ENCODE data around the gene FBXL16.

Gene FBXL16

GRCh38 chr16:734208-734980, 28.8 kb upstream of the FBXL16 start:
- H3K9me2 ChIP-seq (ENCODE audit: low read depth, low read length): no peaks in the 10 kb centered on the region
- H2AFZ ChIP-seq (ENCODE audit: low read length): no peak overlapping the region
- H3K36me3 ChIP-seq (ENCODE audit: insufficient read depth, low read length): peaks cover 69% of the 10 kb centered on the region
- no peak for TF ChIP-seq EZH2 (IDR thresholded peaks at IDR 0.05; ENCODE audit: borderline replicate concordance, low read length)
- TF ChIP-seq, protein P1, sequence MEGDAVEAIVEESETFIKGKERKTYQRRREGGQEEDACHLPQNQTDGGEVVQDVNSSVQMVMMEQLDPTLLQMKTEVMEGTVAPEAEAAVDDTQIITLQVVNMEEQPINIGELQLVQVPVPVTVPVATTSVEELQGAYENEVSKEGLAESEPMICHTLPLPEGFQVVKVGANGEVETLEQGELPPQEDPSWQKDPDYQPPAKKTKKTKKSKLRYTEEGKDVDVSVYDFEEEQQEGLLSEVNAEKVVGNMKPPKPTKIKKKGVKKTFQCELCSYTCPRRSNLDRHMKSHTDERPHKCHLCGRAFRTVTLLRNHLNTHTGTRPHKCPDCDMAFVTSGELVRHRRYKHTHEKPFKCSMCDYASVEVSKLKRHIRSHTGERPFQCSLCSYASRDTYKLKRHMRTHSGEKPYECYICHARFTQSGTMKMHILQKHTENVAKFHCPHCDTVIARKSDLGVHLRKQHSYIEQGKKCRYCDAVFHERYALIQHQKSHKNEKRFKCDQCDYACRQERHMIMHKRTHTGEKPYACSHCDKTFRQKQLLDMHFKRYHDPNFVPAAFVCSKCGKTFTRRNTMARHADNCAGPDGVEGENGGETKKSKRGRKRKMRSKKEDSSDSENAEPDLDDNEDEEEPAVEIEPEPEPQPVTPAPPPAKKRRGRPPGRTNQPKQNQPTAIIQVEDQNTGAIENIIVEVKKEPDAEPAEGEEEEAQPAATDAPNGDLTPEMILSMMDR (IDR thresholded peaks at IDR 0.05; ENCODE audit: low read length): no peak
- no peaks in the 10 kb centered on the region for H3K9me3 ChIP-seq (ENCODE audit: low read length)
- H4K20me1 ChIP-seq (ENCODE audit: insufficient read depth, low read length): no peaks in the 10 kb centered on the region
- no peaks in the 10 kb centered on the region for H3K79me2 ChIP-seq (ENCODE audit: insufficient read depth, low read length)
- no peak overlapping the region for H3K4me3 ChIP-seq (ENCODE audit: low read depth, low read length, poor library complexity, severe bottlenecking)
- no peak overlapping the region for H3K4me2 ChIP-seq (ENCODE audit: low read length)
- no peak overlapping the region for H3K9ac ChIP-seq (ENCODE audit: low read length)
- H3F3A ChIP-seq (ENCODE audit: insufficient read depth, low read length): no peaks in the 10 kb centered on the region
- H3K27me3 ChIP-seq (ENCODE audit: insufficient read depth, low read length): no peaks in the 10 kb centered on the region
- peak overlapping the region; percentile 14 for H3K27ac ChIP-seq (ENCODE audit: low read depth, low read length, poor library complexity, severe bottlenecking)
- H3K4me1 ChIP-seq (ENCODE audit: insufficient read depth, low read length, severe bottlenecking): peaks cover 39% of the 10 kb centered on the region

- Histone ChIP-seq H3K9me2 (ENCODE audit: low read depth, low read length) (no peaks in the 10 kb centered on the region), H3K4me3 (ENCODE audit: low read depth, low read length, poor library complexity, severe bottlenecking) (no peak overlapping the region), H3K36me3 (ENCODE audit: insufficient read depth, low read length) (peaks cover 69% of the 10 kb centered on the region), H3K9ac (ENCODE audit: low read length) (no peak overlapping the region), H4K20me1 (ENCODE audit: insufficient read depth, low read length) (no peaks in the 10 kb centered on the region), H3K4me1 (ENCODE audit: insufficient read depth, low read length, severe bottlenecking) (peaks cover 40% of the 10 kb centered on the region), H3K27ac (ENCODE audit: low read depth, low read length, poor library complexity, severe bottlenecking) (peak overlapping the region; percentile 14), H3F3A (ENCODE audit: insufficient read depth, low read length) (no peaks in the 10 kb centered on the region), H3K4me2 (ENCODE audit: low read length) (no peak overlapping the region), H2AFZ (ENCODE audit: low read length) (no peak overlapping the region), H3K27me3 (ENCODE audit: insufficient read depth, low read length) (no peaks in the 10 kb centered on the region), H3K9me3 (ENCODE audit: low read length) (no peaks in the 10 kb centered on the region), H3K79me2 (ENCODE audit: insufficient read depth, low read length) (no peaks in the 10 kb centered on the region)
- TF ChIP-seq, protein P1 (IDR thresholded peaks at IDR 0.05; ENCODE audit: low read length): peak; percentile 84
- no peak for TF ChIP-seq EZH2 (IDR thresholded peaks at IDR 0.05; ENCODE audit: borderline replicate concordance, low read length)
Measured at GRCh38 chr16:733382-734207, 28.0 kb upstream of the FBXL16 start.

DNA sequence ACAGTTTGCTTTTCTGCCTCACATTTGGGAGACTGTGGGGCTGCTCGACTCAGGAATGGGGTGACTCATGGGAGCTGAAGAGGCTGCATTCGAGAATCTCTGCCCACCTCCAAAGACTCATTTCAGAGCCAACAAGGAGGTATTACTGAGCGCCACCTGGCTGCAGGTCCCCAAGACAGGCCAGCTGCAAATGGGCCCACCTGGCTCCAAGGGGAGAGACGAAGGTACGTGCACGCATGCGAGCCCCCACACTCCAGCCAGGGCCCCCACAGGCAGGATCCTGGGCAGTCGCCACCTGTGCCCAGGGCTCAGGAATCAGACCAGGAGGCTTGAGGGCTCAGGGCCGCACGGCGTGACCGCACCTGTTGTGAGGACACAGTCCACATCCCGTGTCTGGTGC, 27.3 kb upstream of the FBXL16 start:
- Histone ChIP-seq H3K27me3 (ENCODE audit: insufficient read depth, low read length) (no peaks in the 10 kb centered on the region), H3K79me2 (ENCODE audit: insufficient read depth, low read length) (no peaks in the 10 kb centered on the region), H3K9me2 (ENCODE audit: low read depth, low read length) (no peaks in the 10 kb centered on the region), H3K9ac (ENCODE audit: low read length) (no peak overlapping the region), H3K4me1 (ENCODE audit: insufficient read depth, low read length, severe bottlenecking) (peaks cover 36% of the 10 kb centered on the region), H3F3A (ENCODE audit: insufficient read depth, low read length) (no peaks in the 10 kb centered on the region), H3K9me3 (ENCODE audit: low read length) (no peaks in the 10 kb centered on the region), H3K4me3 (ENCODE audit: low read depth, low read length, poor library complexity, severe bottlenecking) (no peak overlapping the region), H4K20me1 (ENCODE audit: insufficient read depth, low read length) (no peaks in the 10 kb centered on the region), H2AFZ (ENCODE audit: low read length) (no peak overlapping the region), H3K27ac (ENCODE audit: low read depth, low read length, poor library complexity, severe bottlenecking) (no peak overlapping the region), H3K36me3 (ENCODE audit: insufficient read depth, low read length) (peaks cover 69% of the 10 kb centered on the region), H3K4me2 (ENCODE audit: low read length) (no peak overlapping the region)
- TF ChIP-seq, protein P1 (IDR thresholded peaks at IDR 0.05; ENCODE audit: low read length): peak; percentile 37
- TF ChIP-seq EZH2 (IDR thresholded peaks at IDR 0.05; ENCODE audit: borderline replicate concordance, low read length): no peak

All from OCI-LY1 (cell line).